GM19324 (cell line): ENCODE data around the gene IGF1R.

Experiments used
- ATAC-seq: cut with Tn5 transposase; IDR thresholded peaks from one replicate; pipeline ENCODE4 v1.9.1; 2021; ENCODE audit warnings: mild to moderate bottlenecking, moderate library complexity; ENCODE audit not compliant: unreplicated experiment, low FRiP score

IGF1R gene

GRCh38 chr15:98787936-98788757 is 139.8 kb downstream of the IGF1R start:
- ATAC-seq, result no peak

GRCh38 chr15:98789020-98789419 is 140.7 kb downstream of the IGF1R start:
- ATAC-seq, result no peak

- no peak for ATAC-seq
These were observed 141.9 kb downstream of the IGF1R start for GRCh38 chr15:98790270-98790669.

GRCh38 chr15:98791046-98791701 is 142.8 kb downstream of the IGF1R start:
- no peak for ATAC-seq

- no peak for ATAC-seq
These were observed 143.8 kb downstream of the IGF1R start for GRCh38 chr15:98792117-98792516.

- ATAC-seq, result no peak
These were observed 145.9 kb downstream of the IGF1R start for GRCh38 chr15:98794211-98794610.

GRCh38 chr15:98794748-98795147 is 146.4 kb downstream of the IGF1R start:
- ATAC-seq, result no peak

GRCh38 chr15:98795980-98796379 is 147.6 kb downstream of the IGF1R start:
- no peak for ATAC-seq

- no peak for ATAC-seq
These were observed 148.5 kb downstream of the IGF1R start for GRCh38 chr15:98796685-98797357.

- no peak for ATAC-seq
These were observed 150.1 kb downstream of the IGF1R start for GRCh38 chr15:98798375-98798893.

GRCh38 chr15:98799461-98800390 is 151.4 kb downstream of the IGF1R start:
- ATAC-seq, result no peak

GRCh38 chr15:98800437-98801233 is 152.3 kb downstream of the IGF1R start:
- ATAC-seq, result no peak

- no peak for ATAC-seq
These were observed 152.9 kb downstream of the IGF1R start for GRCh38 chr15:98801234-98801561.

GRCh38 chr15:98802187-98802586 is 153.8 kb downstream of the IGF1R start:
- ATAC-seq, result no peak

- no peak for ATAC-seq
These were observed 155.1 kb downstream of the IGF1R start for GRCh38 chr15:98803228-98804056.

GRCh38 chr15:98804057-98804380 is 155.7 kb downstream of the IGF1R start:
- no peak for ATAC-seq

- no peak for ATAC-seq
These were observed 157.3 kb downstream of the IGF1R start for GRCh38 chr15:98805434-98806274.
